ENCODE data around the gene NAPA. TPM values are rescaled to one million over a fixed set of nuclear protein-coding genes. Genes with fewer than 3 reads are reported as not detected.

The NAPA gene
- total and polyA plus RNA-seq, 2 of the 13 experiments (the other 11 are each of a cell fraction or from before 2014, with no cell fraction given), result 32.6 to 65.9 TPM

DNA sequence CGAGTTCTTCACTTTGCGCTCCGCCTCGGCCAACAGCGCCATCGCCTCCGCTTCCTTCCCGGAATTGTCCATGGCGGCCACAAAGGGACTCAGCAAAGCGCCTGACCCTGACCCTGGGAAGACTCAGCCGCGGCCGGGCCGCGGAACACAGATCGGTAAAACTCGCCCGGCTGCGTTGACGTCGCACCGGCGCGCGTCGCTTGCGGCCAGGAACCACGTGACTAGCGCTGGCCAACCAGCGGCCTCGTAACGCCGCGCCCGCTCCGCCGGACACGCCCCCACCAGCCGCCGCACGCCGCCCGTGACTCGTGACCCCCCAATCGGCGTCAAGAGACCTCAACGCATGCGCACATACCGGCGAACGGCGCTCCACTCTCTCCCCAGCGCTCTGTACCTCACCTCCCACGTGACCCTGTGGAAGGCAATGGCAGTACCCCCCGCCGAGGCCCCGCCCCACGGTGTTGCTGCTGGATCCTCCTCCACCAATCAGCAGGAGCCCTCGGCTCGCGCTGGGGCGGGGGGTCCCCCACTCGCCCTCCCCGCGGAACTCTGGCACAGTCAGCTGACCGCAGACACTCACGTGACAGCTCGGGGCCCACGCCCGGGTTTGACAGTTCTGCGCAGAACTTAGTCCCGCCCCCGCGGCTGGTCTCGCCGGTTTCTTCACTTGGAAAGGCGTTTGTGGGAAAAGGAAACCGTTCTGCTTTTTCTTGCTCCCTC is at the start of gene NAPA (continued):
- TF ChIP-seq, protein P1, sequence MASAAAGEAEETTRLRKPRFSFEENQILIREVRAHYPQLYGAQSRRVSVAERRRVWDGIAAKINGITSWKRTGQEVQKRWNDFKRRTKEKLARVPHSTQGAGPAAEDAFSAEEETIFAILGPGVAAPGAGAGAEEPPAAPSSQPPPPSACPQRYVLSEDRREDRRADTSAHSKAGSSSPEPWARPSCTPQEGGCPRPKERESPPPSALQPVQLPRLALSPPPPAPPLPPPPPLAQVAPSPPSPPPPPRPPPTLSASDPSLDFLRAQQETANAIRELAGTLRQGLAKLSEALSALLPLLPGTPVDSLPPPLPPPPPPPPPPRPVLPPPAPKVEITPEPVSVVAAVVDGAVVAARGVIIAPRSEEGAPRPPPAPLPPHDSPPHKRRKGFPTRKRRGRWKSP (CRISPR knock-in tag; IDR thresholded peaks at IDR 0.05), result peak; percentile 68; the same call in 1 of the 2 replicates
- TF ChIP-seq ZMYM4 (CRISPR knock-in tag; IDR thresholded peaks at IDR 0.05) (peak; percentile 88), ZNF740 (CRISPR knock-in tag; IDR thresholded peaks at IDR 0.05) (0 out of 2 replicates have a peak, but pooled peaks have one; percentile 17), MIXL1 (CRISPR knock-in tag; IDR thresholded peaks at IDR 0.05) (peak; percentile 27; the same call in 1 of the 2 replicates), MYNN (CRISPR knock-in tag; IDR thresholded peaks at IDR 0.05; ENCODE audit: low read depth) (no peak), FOXO1 (CRISPR knock-in tag; IDR thresholded peaks at IDR 0.05) (peak; percentile 53; the same call in 1 of the 2 replicates), GRHL1 (CRISPR knock-in tag; conservative IDR thresholded peaks at IDR 0.05) (no peak), ZBTB8A (CRISPR knock-in tag; IDR thresholded peaks at IDR 0.05; ENCODE audit: borderline replicate concordance, low read depth) (no peak), MXI1 (IDR thresholded peaks at IDR 0.05; ENCODE audit: borderline replicate concordance, low read depth, low read length) (peak; percentile 94; the same call in 2 of the 3 replicates), ZNF839 (CRISPR knock-in tag; IDR thresholded peaks at IDR 0.05; ENCODE audit: borderline replicate concordance) (0 out of 2 replicates have a peak, but pooled peaks have one; percentile 44), POGZ (CRISPR knock-in tag; IDR thresholded peaks at IDR 0.05) (peak; percentile 64; the same call in 1 of the 2 replicates), AKNA (CRISPR knock-in tag; IDR thresholded peaks at IDR 0.05; ENCODE audit: borderline replicate concordance) (no peak), ESRRA (CRISPR knock-in tag; IDR thresholded peaks at IDR 0.05; ENCODE audit: low read depth) (0 out of 2 replicates have a peak, but pooled peaks have one; percentile 32), NR0B2 (CRISPR knock-in tag; IDR thresholded peaks at IDR 0.05) (0 out of 2 replicates have a peak, but pooled peaks have one; percentile 5), ZMYM2 (CRISPR knock-in tag; IDR thresholded peaks at IDR 0.05) (0 out of 2 replicates have a peak, but pooled peaks have one; percentile 57)
- TF ChIP-seq, protein P2, sequence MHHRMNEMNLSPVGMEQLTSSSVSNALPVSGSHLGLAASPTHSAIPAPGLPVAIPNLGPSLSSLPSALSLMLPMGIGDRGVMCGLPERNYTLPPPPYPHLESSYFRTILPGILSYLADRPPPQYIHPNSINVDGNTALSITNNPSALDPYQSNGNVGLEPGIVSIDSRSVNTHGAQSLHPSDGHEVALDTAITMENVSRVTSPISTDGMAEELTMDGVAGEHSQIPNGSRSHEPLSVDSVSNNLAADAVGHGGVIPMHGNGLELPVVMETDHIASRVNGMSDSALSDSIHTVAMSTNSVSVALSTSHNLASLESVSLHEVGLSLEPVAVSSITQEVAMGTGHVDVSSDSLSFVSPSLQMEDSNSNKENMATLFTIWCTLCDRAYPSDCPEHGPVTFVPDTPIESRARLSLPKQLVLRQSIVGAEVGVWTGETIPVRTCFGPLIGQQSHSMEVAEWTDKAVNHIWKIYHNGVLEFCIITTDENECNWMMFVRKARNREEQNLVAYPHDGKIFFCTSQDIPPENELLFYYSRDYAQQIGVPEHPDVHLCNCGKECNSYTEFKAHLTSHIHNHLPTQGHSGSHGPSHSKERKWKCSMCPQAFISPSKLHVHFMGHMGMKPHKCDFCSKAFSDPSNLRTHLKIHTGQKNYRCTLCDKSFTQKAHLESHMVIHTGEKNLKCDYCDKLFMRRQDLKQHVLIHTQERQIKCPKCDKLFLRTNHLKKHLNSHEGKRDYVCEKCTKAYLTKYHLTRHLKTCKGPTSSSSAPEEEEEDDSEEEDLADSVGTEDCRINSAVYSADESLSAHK (CRISPR knock-in tag; IDR thresholded peaks at IDR 0.05; ENCODE audit: borderline replicate concordance), result no peak
